ENCODE measurements around the gene CA9.

Gene CA9

DNA sequence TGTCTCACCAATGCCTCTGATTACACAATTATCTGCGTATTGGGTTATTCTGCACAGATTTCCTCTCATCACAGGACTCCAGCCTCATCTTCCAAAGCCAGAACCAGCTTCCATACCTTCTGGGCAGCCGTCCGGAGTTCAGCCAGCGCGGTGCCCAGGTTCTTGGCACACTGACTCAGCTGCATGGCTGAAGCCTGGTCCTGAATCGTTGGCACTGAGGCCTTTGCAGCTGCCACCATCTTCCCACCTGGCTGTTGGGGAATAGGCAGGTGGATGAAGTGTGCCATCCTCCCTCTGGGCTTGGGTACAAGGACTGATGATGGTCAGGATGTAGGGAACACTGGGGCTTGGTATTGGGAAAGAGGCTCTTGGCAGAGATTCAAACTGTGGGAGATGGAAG is 40.4 kb downstream of the CA9 start:
- Histone ChIP-seq H3K9ac (ENCODE audit: low read depth, low read length) (no peak overlapping the region), H3K36me3 (ENCODE audit: insufficient read depth, low read length) (peaks cover 89% of the 10 kb centered on the region), H3K27ac (ENCODE audit: low read length) (no peak overlapping the region), H4K20me1 (ENCODE audit: insufficient read depth, low read length) (peaks cover 4% of the 10 kb centered on the region; the same call in 1 of the 2 replicates), H3K79me2 (ENCODE audit: insufficient read depth, low read length) (no peaks in the 10 kb centered on the region), H3K4me3 (ENCODE audit: low read depth in 1 of 2, low read length in 2 of 2) (no peak overlapping the region), H3K9me3 (ENCODE audit: insufficient read depth, low read length, severe bottlenecking) (no peaks in the 10 kb centered on the region), H3K4me1 (ENCODE audit: insufficient read depth, low read length) (no peaks in the 10 kb centered on the region), H3K4me2 (ENCODE audit: insufficient read depth, low read length) (no peak overlapping the region), H3K27me3 (ENCODE audit: insufficient read depth, low read length, poor library complexity) (no peaks in the 10 kb centered on the region), H2AFZ (ENCODE audit: low read depth, low read length) (no peak overlapping the region)
- no peak for DNase-seq
- ATAC-seq (ENCODE audit: insufficient read depth, low read depth), result no peak
- TF ChIP-seq EZH2 (IDR thresholded peaks at IDR 0.05; ENCODE audit: borderline replicate concordance, low read depth, low read length, severe bottlenecking), result no peak
- TF ChIP-seq, protein P1, sequence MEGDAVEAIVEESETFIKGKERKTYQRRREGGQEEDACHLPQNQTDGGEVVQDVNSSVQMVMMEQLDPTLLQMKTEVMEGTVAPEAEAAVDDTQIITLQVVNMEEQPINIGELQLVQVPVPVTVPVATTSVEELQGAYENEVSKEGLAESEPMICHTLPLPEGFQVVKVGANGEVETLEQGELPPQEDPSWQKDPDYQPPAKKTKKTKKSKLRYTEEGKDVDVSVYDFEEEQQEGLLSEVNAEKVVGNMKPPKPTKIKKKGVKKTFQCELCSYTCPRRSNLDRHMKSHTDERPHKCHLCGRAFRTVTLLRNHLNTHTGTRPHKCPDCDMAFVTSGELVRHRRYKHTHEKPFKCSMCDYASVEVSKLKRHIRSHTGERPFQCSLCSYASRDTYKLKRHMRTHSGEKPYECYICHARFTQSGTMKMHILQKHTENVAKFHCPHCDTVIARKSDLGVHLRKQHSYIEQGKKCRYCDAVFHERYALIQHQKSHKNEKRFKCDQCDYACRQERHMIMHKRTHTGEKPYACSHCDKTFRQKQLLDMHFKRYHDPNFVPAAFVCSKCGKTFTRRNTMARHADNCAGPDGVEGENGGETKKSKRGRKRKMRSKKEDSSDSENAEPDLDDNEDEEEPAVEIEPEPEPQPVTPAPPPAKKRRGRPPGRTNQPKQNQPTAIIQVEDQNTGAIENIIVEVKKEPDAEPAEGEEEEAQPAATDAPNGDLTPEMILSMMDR (IDR thresholded peaks at IDR 0.05; ENCODE audit: borderline replicate concordance, extremely low read depth, low read length, poor library complexity, severe bottlenecking), result no peak

DNA sequence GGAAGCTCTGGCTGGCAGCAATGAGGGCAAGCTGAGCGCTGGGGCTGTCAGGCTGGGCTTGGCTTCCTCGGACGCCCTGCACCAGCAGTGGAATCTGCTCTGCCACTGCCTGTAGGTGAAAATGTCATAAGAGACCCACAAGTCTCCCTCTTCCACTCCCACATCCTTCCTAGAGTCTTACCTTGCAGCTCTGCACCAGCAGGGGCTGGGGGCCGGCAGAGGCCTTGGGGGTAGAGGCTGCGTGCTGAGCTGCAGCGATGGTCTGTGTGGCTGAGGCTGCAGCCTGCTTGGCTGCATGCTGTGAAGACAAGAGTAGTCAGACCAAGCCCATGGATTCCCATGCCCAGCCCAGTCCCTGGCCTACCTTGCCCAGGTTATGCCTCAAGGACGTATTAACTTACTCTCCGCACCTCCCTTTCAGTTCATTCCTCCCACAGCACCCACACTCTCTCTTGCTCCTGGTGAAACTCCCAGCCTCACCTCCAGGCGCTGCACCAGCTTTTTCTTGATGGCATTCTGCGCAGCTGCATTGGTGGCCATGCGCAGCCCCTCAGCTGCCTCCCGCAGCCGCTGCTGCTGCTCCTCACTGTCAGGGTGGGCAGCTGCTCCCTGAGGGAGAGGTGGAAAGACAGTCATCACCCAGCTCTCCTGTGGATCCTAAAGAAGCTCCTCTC is 41.0 kb downstream of the CA9 start:
- H3K4me2 ChIP-seq (ENCODE audit: insufficient read depth, low read length), result no peak overlapping the region
- no peak overlapping the region for H3K27ac ChIP-seq (ENCODE audit: low read length)
- H3K9ac ChIP-seq (ENCODE audit: low read depth, low read length), result no peak overlapping the region
- DNase-seq (no peak), ATAC-seq (ENCODE audit: insufficient read depth, low read depth) (no peak)
- no peak overlapping the region for H2AFZ ChIP-seq (ENCODE audit: low read depth, low read length)
- no peak overlapping the region for H3K4me3 ChIP-seq (ENCODE audit: low read depth in 1 of 2, low read length in 2 of 2)
- H3K36me3 ChIP-seq (ENCODE audit: insufficient read depth, low read length), result peaks cover 95% of the 10 kb centered on the region
- H4K20me1 ChIP-seq (ENCODE audit: insufficient read depth, low read length), result peaks cover 8% of the 10 kb centered on the region; the same call in 1 of the 2 replicates
- no peaks in the 10 kb centered on the region for H3K9me3 ChIP-seq (ENCODE audit: insufficient read depth, low read length, severe bottlenecking)
- no peaks in the 10 kb centered on the region for H3K4me1 ChIP-seq (ENCODE audit: insufficient read depth, low read length)
- no peaks in the 10 kb centered on the region for H3K27me3 ChIP-seq (ENCODE audit: insufficient read depth, low read length, poor library complexity)
- TF ChIP-seq, protein P1 (IDR thresholded peaks at IDR 0.05; ENCODE audit: borderline replicate concordance, extremely low read depth, low read length, poor library complexity, severe bottlenecking), result no peak
- TF ChIP-seq EZH2 (IDR thresholded peaks at IDR 0.05; ENCODE audit: borderline replicate concordance, low read depth, low read length, severe bottlenecking), result no peak
- H3K79me2 ChIP-seq (ENCODE audit: insufficient read depth, low read length), result no peaks in the 10 kb centered on the region

DNA sequence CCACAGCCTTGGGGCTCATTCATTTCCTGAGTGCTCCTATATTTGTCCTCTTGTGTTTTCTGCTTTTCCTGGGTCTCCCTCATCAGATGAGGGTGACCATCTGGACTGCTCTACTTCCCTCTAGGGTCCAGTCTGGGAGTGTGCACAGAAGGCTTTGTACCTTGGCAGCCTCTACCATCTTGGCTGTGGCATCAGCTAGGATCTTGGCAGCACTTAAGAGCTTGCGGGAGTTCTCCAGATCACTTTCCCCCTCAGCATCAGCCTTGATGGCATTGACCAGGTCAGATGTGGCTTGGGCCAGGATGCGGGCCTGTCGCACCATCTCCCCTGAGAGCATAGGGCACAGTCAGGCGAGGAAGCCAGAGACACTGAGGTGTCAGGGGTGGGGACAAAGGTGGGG is 42.5 kb downstream of the CA9 start:
- H3K4me3 ChIP-seq (ENCODE audit: low read depth in 1 of 2, low read length in 2 of 2), result no peak overlapping the region
- TF ChIP-seq, protein P1 (IDR thresholded peaks at IDR 0.05; ENCODE audit: borderline replicate concordance, extremely low read depth, low read length, poor library complexity, severe bottlenecking), result no peak
- no peak for TF ChIP-seq EZH2 (IDR thresholded peaks at IDR 0.05; ENCODE audit: borderline replicate concordance, low read depth, low read length, severe bottlenecking)
- no peak for ATAC-seq (ENCODE audit: insufficient read depth, low read depth)
- H3K27ac ChIP-seq (ENCODE audit: low read length), result no peak overlapping the region
- H2AFZ ChIP-seq (ENCODE audit: low read depth, low read length), result no peak overlapping the region
- H3K4me2 ChIP-seq (ENCODE audit: insufficient read depth, low read length), result no peak overlapping the region
- H3K27me3 ChIP-seq (ENCODE audit: insufficient read depth, low read length, poor library complexity), result no peaks in the 10 kb centered on the region
- H3K4me1 ChIP-seq (ENCODE audit: insufficient read depth, low read length), result no peaks in the 10 kb centered on the region
- H3K9me3 ChIP-seq (ENCODE audit: insufficient read depth, low read length, severe bottlenecking), result no peaks in the 10 kb centered on the region
- DNase-seq, result no peak
- H4K20me1 ChIP-seq (ENCODE audit: insufficient read depth, low read length), result peaks cover 7% of the 10 kb centered on the region; the same call in 1 of the 2 replicates
- no peaks in the 10 kb centered on the region for H3K79me2 ChIP-seq (ENCODE audit: insufficient read depth, low read length)
- peaks cover 99% of the 10 kb centered on the region for H3K36me3 ChIP-seq (ENCODE audit: insufficient read depth, low read length)
- no peak overlapping the region for H3K9ac ChIP-seq (ENCODE audit: low read depth, low read length)
